Heart left ventricle (tissue), 16 donors: ENCODE measurements around the gene RTL10. TPM values are rescaled to one million over a fixed set of nuclear protein-coding genes. Genes with fewer than 3 reads are reported as not detected.
A peak's percentile ranks its signal among the peaks of the same experiment; 100 is the strongest.

ENCODE experiments used
- ATAC-seq, 4 donors: fragments of 200-7000 bp; cut with Tn5 transposase; one replicate each; pipeline ENCODE4 v1.9.1; 2020 to 2022; ENCODE audit warnings: moderate library complexity in 4 of 4, mild to moderate bottlenecking in 3 of 4, moderate number of reproducible peaks in 1 of 4
- DNase-seq, 5 donors: peaks; one replicate each; pipeline ENCODE4 v3.0.0-alpha.2; 2020
- H3K27ac ChIP-seq, 12 donors: fragments of 200-600 bp; sonication (generic) in 4 of 12; one replicate each; pipeline versions ENCODE4 v1.5.0 to v1.8.0; 2016 to 2022; ENCODE audit warnings: mild to moderate bottlenecking in 2 of 12
- H3K27me3 ChIP-seq, 9 donors: fragments of 200-600 bp; sonication (generic) in 2 of 9; one replicate each; pipeline versions ENCODE4 v1.5.1 to v1.8.0; 2016 to 2022; ENCODE audit warnings: mild to moderate bottlenecking in 3 of 9
- H3K36me3 ChIP-seq, 9 donors: fragments of 200-600 bp; sonication (generic) in 2 of 9; one replicate each; pipeline versions ENCODE4 v1.5.0 to v1.8.0; 2018 to 2022; ENCODE audit warnings: mild to moderate bottlenecking in 2 of 9
- H3K4me1 ChIP-seq, 12 donors: fragments of 200-600 bp; sonication (generic) in 4 of 12; one replicate each; pipeline versions ENCODE4 v1.5.0 to v1.8.0; 2016 to 2022; ENCODE audit warnings: mild to moderate bottlenecking in 3 of 12
- H3K4me3 ChIP-seq, 12 donors: fragments of 200-600 bp; sonication (generic) in 4 of 12; one replicate each; pipeline versions ENCODE4 v1.5.0 to v1.8.0; 2017 to 2022; ENCODE audit warnings: mild to moderate bottlenecking in 9 of 12, moderate library complexity in 4 of 12
- H3K9me3 ChIP-seq, 12 donors: fragments of 200-600 bp; sonication (generic) in 4 of 12; one replicate each; pipeline versions ENCODE4 v1.5.0 to v1.8.0; 2016 to 2022; ENCODE audit warnings: mild to moderate bottlenecking in 1 of 12
- CTCF ChIP-seq, 12 donors: fragments of 200-600 bp; sonication (generic) in 4 of 12; IDR thresholded peaks; one replicate each; pipeline versions ENCODE4 v1.5.0 to v1.8.0; 2018 to 2022; ENCODE audit warnings: antibody characterized with exemption in 12 of 12, mild to moderate bottlenecking in 5 of 12
- POLR2A ChIP-seq, 2 donors: fragments of 450-650 bp; IDR thresholded peaks; one replicate each; pipeline ENCODE4 v1.6.1; 2017; ENCODE audit warnings: antibody characterized with exemption in 2 of 2, mild to moderate bottlenecking in 2 of 2, moderate library complexity in 2 of 2
- WGBS, 4 donors: extraction: QIAGEN DNeasy Blood & Tissue Kit in 2 of 4; methylation state at CpG; one replicate each; pipeline versions ENCODE4 v1.1.5 to v1.1.7; 2013 to 2018; 5-methylcytosine and 5-hydroxymethylcytosine counted together
- intact Hi-C, 10 donors: fragments of 100-400 bp; cut with DNase I; formaldehyde crosslinking; loops; one replicate each; pipeline versions ENCODE4 v1.11.1 to v1.14.2; 2022
- polyA plus RNA-seq, 2 donors: library from polyadenylated mRNA; stranded (reverse); fragments of 200-250 nt; gene quantifications; one replicate each; pipeline ENCODE4 v1.2.3, GENCODE V29; 2013
- total RNA-seq, 9 donors: library from RNA; depleted of rRNA in 2 of 9; stranded (reverse); fragments of >200 nt in 2 of 9; fragmentation: NEBNext Ultra II Directional in 3 of 9; extraction: Animal tissue kit (Norgen Biotek cat#: 25700) in 3 of 9; gene quantifications; one replicate each; pipeline versions ENCODE4 v1.1.0 to v1.2.4, GENCODE V29; 2016 to 2023
- donor health status: ischemic (EF 13 %, LVEDD 7.1; RV severe dilation, severe dysfunction).
- donor health status: healthy with polysubstance abuse.
- donor health status: DM: no; HTN: yes; CAD: no.
- donor health status: DM: no; HTN: no; CAD: no.
- donor health status: ischemic (EF 25% LVEDD 6.9; RV normal size, moderate dysfunction).
- donor health status: ischemic (EF 25% LVEDD 5.7; RV mildly dilated, moderate dysfunction).
- donor health status: healthy.
- donor health status: DM: yes; HTN: yes; CAD: no.
- donor health status: ischemic (EF 35%, LVEDD 5.7; RV mildly dilated, moderate dysfunction).
- donor health status: nonischemic (EF 11% LVEDD 7.7; RV severe dilation, severe dysfunction).
- donor health status: DM: yes; HTN: yes; CAD: no.
- donor health status: PGD.
- donor health status: ischemic (EF 29% LVEDD 5.4; RV normal size, mild dysfunction).
- donor health status: nonischemic (EF 23%, LVEDD 6.1; RV moderate dilation, normal function).

Gene RTL10
- total and polyA plus RNA-seq, 11 donors: 4.6 to 11.6 (median 7.5) TPM

- Histone ChIP-seq H3K27ac (no peak overlapping the region), H3K27me3 (no peaks in the 10 kb centered on the region), H3K36me3 (peaks cover 0 to 23% (median 4%) of the 10 kb centered on the region in 9 donors), H3K9me3 (no peaks in the 10 kb centered on the region), H3K4me1 (peaks cover 2 to 25% (median 12%) of the 10 kb centered on the region in 12 donors), H3K4me3 (no peak overlapping the region)
- TF ChIP-seq POLR2A (IDR thresholded peaks at IDR 0.05): no peak
- TF ChIP-seq CTCF (IDR thresholded peaks at IDR 0.05): no peak
- intact Hi-C loops: no loop called here
- DNase-seq: peak in 3 of 5 donors; percentile 10 to 15 (median 14)
- 75 to 82% (median 82%) methylated on average over 4 of the region's 4 CpGs for WGBS, 4 donors
- no peak for ATAC-seq
These were observed 24.9 kb upstream of the RTL10 start for GRCh38 chr22:19879643-19879991.

GRCh38 chr22:19879246-19879570 is 24.5 kb upstream of the RTL10 start:
- Histone ChIP-seq H3K27ac (no peak overlapping the region), H3K27me3 (no peaks in the 10 kb centered on the region), H3K4me1 (peaks cover 3 to 29% (median 12%) of the 10 kb centered on the region in 12 donors), H3K36me3 (peaks cover 0 to 23% (median 4%) of the 10 kb centered on the region in 9 donors), H3K9me3 (no peaks in the 10 kb centered on the region), H3K4me3 (no peak overlapping the region)
- no peak for TF ChIP-seq CTCF (IDR thresholded peaks at IDR 0.05)
- no peak for TF ChIP-seq POLR2A (IDR thresholded peaks at IDR 0.05)
- ATAC-seq (no peak), DNase-seq (peak in 1 of 5 donors; percentile 42)
- 84 to 96% (median 94%) methylated on average over 11 to 13 of the region's 13 CpGs for WGBS, 4 donors
- intact Hi-C loops: no loop called here

- peak in 3 of 5 donors; percentile 12 to 32 (median 14) for DNase-seq
- Histone ChIP-seq H3K27ac (no peak overlapping the region), H3K27me3 (no peaks in the 10 kb centered on the region), H3K4me3 (no peak overlapping the region), H3K36me3 (peaks cover 0 to 23% (median 4%) of the 10 kb centered on the region in 9 donors), H3K4me1 (peaks cover 3 to 35% (median 13%) of the 10 kb centered on the region in 12 donors), H3K9me3 (no peaks in the 10 kb centered on the region)
- no peak for ATAC-seq
- intact Hi-C loops: no loop called here
- WGBS, 4 donors: 89 to 97% (median 92%) methylated on average over 13 to 16 of the region's 16 CpGs
- no peak for TF ChIP-seq CTCF (IDR thresholded peaks at IDR 0.05)
- TF ChIP-seq POLR2A (IDR thresholded peaks at IDR 0.05): no peak
These were observed 24.0 kb upstream of the RTL10 start for GRCh38 chr22:19878461-19879245.

- 92 to 97% (median 95%) methylated on average over 10 to 20 of the region's 20 CpGs for WGBS, 4 donors
- Histone ChIP-seq H3K27me3 (no peaks in the 10 kb centered on the region), H3K4me3 (no peak overlapping the region), H3K27ac (no peak overlapping the region), H3K4me1 (peaks cover 3 to 37% (median 13%) of the 10 kb centered on the region in 12 donors), H3K9me3 (no peaks in the 10 kb centered on the region), H3K36me3 (peaks cover 0 to 21% (median 2%) of the 10 kb centered on the region in 9 donors)
- peak in 3 of 5 donors; percentile 17 to 45 (median 19) for DNase-seq
- TF ChIP-seq POLR2A (IDR thresholded peaks at IDR 0.05): no peak
- no peak for TF ChIP-seq CTCF (IDR thresholded peaks at IDR 0.05)
- intact Hi-C loops: no loop called here
- ATAC-seq: no peak
These were observed 23.1 kb upstream of the RTL10 start for GRCh38 chr22:19877626-19878339.
